Stimulated activated naive CD8-positive, alpha-beta T cell treated with anti-CD3 and anti-CD28 coated beads, Interleukin-15, Interleukin-2, amounts not matched to agents 100 U/mL and 50 U/mL, for 24 hours (primary cell): ENCODE results near the gene HTATIP2.
"Not testable (repeated sequence)": the region's sequence is repeated elsewhere in the genome, so short reads cannot be mapped to it uniquely, and the experiment has no call there.

ENCODE experiments used
- ATAC-seq: fragments of 150-1000 bp; cut with Tn5 transposase; one replicate; pipeline ENCODE4 v1.10.0; 2021
- DNase-seq: peaks from one replicate; pipeline ENCODE4 v3.0.0; 2021

Gene HTATIP2

GRCh38 chr11:20363500-20364340 is at the start of gene HTATIP2:
Gene HTATIP2 (plus strand): TSS chr11:20363714. CDS start chr11:20364238, 524 bp downstream.
- peak; percentile 80 for DNase-seq

GRCh38 chr11:20315800-20316199 is 47.7 kb upstream of the HTATIP2 start:
- no peak for ATAC-seq
- DNase-seq, result no peak

More at GRCh38 chr11:20363500-20364340, at the start of gene HTATIP2:
- peak; percentile 84 for ATAC-seq

- ATAC-seq, result no peak
These were observed 42.3 kb upstream of the HTATIP2 start for GRCh38 chr11:20321177-20321576.

GRCh38 chr11:20327377-20327935 is 36.1 kb upstream of the HTATIP2 start:
- DNase-seq (no peak), ATAC-seq (no peak)

More at GRCh38 chr11:20321177-20321576, 42.3 kb upstream of the HTATIP2 start:
- DNase-seq, result no peak

GRCh38 chr11:20336056-20336455 is 27.5 kb upstream of the HTATIP2 start:
- DNase-seq (no peak), ATAC-seq (no peak)

- ATAC-seq (no peak), DNase-seq (no peak)
These were observed 25.9 kb upstream of the HTATIP2 start for GRCh38 chr11:20337526-20338154.

GRCh38 chr11:20342347-20343141 is 21.0 kb upstream of the HTATIP2 start:
- ATAC-seq (no peak), DNase-seq (no peak)

- ATAC-seq (no peak), DNase-seq (no peak)
These were observed 12.4 kb upstream of the HTATIP2 start for GRCh38 chr11:20351136-20351535.

- ATAC-seq, result no peak
These were observed 11.7 kb upstream of the HTATIP2 start for GRCh38 chr11:20351751-20352262.

GRCh38 chr11:20353829-20354434 is 9.6 kb upstream of the HTATIP2 start:
- ATAC-seq (no peak), DNase-seq (peak; percentile 35)

More at GRCh38 chr11:20351751-20352262, 11.7 kb upstream of the HTATIP2 start:
- no peak for DNase-seq

- ATAC-seq, result peak; percentile 74
- no peak for DNase-seq
These were observed 8.0 kb upstream of the HTATIP2 start for GRCh38 chr11:20355221-20356219.

- ATAC-seq (no peak), DNase-seq (no peak)
These were observed 6.4 kb upstream of the HTATIP2 start for GRCh38 chr11:20357150-20357549.

GRCh38 chr11:20360650-20361049 is 2.9 kb upstream of the HTATIP2 start:
- ATAC-seq, result peak; percentile 38
- DNase-seq, result peak; percentile 24

- ATAC-seq, result no peak
- no peak for DNase-seq
These were observed 1.0 kb upstream of the HTATIP2 start for GRCh38 chr11:20362481-20362880.

- DNase-seq (no peak), ATAC-seq (no peak)
These were observed 390 bp upstream of the HTATIP2 start for GRCh38 chr11:20363149-20363499.

- no peak for DNase-seq
These were observed 853 bp downstream of the HTATIP2 start for GRCh38 chr11:20364341-20364792.

GRCh38 chr11:20365465-20365864 is 2.0 kb downstream of the HTATIP2 start:
- ATAC-seq, DNase-seq: not testable (repeated sequence)

More at GRCh38 chr11:20364341-20364792, 853 bp downstream of the HTATIP2 start:
- no peak for ATAC-seq

GRCh38 chr11:20367313-20367948 is 3.9 kb downstream of the HTATIP2 start:
- DNase-seq, result peak; percentile 60
- peak; percentile 80 for ATAC-seq

- DNase-seq (no peak), ATAC-seq (no peak)
These were observed 4.9 kb downstream of the HTATIP2 start for GRCh38 chr11:20368438-20368837.

- no peak for ATAC-seq
- DNase-seq, result no peak
These were observed 6.3 kb downstream of the HTATIP2 start for GRCh38 chr11:20369826-20370225.
